Activated naive CD4-positive, alpha-beta T cell treated with anti-CD3 and anti-CD28 coated beads for 36 hours (primary cell): ENCODE data around the gene FXN. TPM values are rescaled to one million over a fixed set of nuclear protein-coding genes. Genes with fewer than 3 reads are reported as not detected.
"Not testable (repeated sequence)": the region's sequence is repeated elsewhere in the genome, so short reads cannot be mapped to it uniquely, and the experiment has no call there.

ENCODE experiments used
- CTCF ChIA-PET: fragments of 350-600 bp; sonication (Branson Sonifier 250); formaldehyde crosslinking; loops from one replicate; lab custom pipeline; 2021; ENCODE audit warnings: antibody characterized with exemption; lab: Charles Lee
- DNase-seq: peaks from one replicate; pipeline ENCODE4 v3.0.0-alpha.2; 2020
- H3K27ac Mint-ChIP-seq: one replicate; pipeline ENCODE4 v1.8.0; 2021; ENCODE audit warnings: mild to moderate bottlenecking, mixed read lengths
- H3K27me3 Mint-ChIP-seq: one replicate; pipeline ENCODE4 v1.8.0; 2021; ENCODE audit warnings: low read depth, mixed read lengths
- H3K36me3 Mint-ChIP-seq: one replicate; pipeline ENCODE4 v1.8.0; 2021; ENCODE audit warnings: low read depth, mixed read lengths
- H3K4me1 Mint-ChIP-seq: one replicate; pipeline ENCODE4 v1.8.0; 2021; ENCODE audit warnings: low read depth, mixed read lengths
- H3K4me3 Mint-ChIP-seq: one replicate; pipeline ENCODE4 v1.8.0; 2021; ENCODE audit warnings: mild to moderate bottlenecking, moderate library complexity, mixed read lengths
- H3K9me3 Mint-ChIP-seq: one replicate; pipeline ENCODE4 v1.8.0; 2021; ENCODE audit warnings: mixed read lengths
- intact Hi-C: fragments of 100-400 bp; cut with micrococcal nuclease; formaldehyde crosslinking; loops from one replicate; pipeline ENCODE4 v1.15.1; 2023
- total RNA-seq, 2 experiments: library from RNA; stranded (reverse); gene quantifications; one replicate each; pipeline ENCODE4 v1.2.3, GENCODE V29; 2021

Gene FXN
- total RNA-seq = 10 to 100 TPM; 16.8 to 17.3 TPM

DNA sequence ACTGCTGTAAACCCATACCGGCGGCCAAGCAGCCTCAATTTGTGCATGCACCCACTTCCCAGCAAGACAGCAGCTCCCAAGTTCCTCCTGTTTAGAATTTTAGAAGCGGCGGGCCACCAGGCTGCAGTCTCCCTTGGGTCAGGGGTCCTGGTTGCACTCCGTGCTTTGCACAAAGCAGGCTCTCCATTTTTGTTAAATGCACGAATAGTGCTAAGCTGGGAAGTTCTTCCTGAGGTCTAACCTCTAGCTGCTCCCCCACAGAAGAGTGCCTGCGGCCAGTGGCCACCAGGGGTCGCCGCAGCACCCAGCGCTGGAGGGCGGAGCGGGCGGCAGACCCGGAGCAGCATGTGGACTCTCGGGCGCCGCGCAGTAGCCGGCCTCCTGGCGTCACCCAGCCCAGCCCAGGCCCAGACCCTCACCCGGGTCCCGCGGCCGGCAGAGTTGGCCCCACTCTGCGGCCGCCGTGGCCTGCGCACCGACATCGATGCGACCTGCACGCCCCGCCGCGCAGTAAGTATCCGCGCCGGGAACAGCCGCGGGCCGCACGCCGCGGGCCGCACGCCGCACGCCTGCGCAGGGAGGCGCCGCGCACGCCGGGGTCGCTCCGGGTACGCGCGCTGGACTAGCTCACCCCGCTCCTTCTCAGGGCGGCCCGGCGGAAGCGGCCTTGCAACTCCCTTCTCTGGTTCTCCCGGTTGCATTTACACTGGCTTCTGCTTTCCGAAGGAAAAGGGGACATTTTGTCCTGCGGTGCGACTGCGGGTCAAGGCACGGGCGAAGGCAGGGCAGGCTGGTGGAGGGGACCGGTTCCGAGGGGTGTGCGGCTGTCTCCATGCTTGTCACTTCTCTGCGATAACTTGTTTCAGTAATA is at the start of gene FXN:
FXN (plus strand) TSS at position 315 of the 871 bp plus-strand sequence; CDS start at position 346, 31 bp downstream.
- Mint-ChIP-seq H3K27ac (peak within 1 kb of the TSS; percentile 85), H3K4me3 (peak within 1 kb of the TSS; percentile 95), H3K9me3 (no peaks in the 10 kb centered on the region), H3K27me3 (no peaks in the 10 kb centered on the region), H3K36me3 (peaks cover 2% of the 10 kb centered on the region), H3K4me1 (peaks cover 24% of the 10 kb centered on the region)
- intact Hi-C loops = loop anchor here (1.0 to 10.0 kb wide), 5 partner anchors 134 to 719 kb away; no protein-coding TSS in a partner anchor
- CTCF ChIA-PET = interaction anchor here (0.5 to 5.6 kb wide), 30 partner anchors 9 to 446 kb away, joined by 3 to 42 read pairs (median 4); partner anchors contain the start of gene TJP2
- DNase-seq = peak; percentile 86

DNA sequence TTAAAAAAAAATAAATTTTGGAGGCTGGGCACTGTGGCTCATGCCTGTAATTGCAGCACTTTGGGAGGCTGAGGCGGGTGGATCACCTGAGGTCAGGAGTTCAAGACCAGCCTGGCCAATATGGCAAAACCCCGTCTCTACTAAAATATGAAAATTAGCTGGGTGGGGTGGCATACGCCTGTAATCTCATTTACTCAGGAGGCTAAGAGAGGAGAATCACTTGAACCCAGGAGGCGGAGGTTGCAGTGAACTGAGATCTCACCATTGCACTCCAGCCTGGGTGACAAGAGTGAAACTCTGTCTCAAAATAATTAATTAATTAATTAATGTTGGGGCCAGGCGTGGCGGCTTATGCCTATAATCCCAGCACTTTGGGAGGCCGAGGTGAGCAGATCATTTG is 48.6 kb upstream of the FXN start:
- H3K36me3 Mint-ChIP-seq, H3K27me3 Mint-ChIP-seq, H3K27ac Mint-ChIP-seq, intact Hi-C loops, DNase-seq, H3K4me3 Mint-ChIP-seq, H3K9me3 Mint-ChIP-seq: not testable (repeated sequence)
- CTCF ChIA-PET = interaction anchor here (1.5 kb wide), 1 partner anchor 12 kb away, joined by 3 read pairs; no protein-coding TSS in a partner anchor
- peaks cover 13% of the 10 kb centered on the region for H3K4me1 Mint-ChIP-seq

DNA sequence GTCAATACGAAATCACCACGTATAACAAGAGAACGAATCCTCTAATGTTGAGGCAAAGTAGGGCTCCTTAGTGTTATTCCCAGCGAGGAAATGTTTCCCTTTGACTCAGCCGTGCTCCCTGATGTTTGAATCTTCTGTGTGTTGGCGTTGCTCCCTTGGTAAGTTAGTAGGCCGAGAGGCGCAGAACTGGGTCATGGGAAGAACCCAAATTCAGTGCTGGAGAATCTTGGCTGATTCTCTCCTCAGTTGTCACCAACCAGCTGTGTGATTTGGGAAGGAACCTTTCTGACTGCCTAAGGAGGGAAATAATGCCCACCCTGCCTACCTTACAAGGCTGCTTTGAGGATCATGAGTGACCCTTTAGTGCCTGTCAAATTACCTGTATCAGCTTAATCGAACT is 44.1 kb upstream of the FXN start:
- H3K36me3 Mint-ChIP-seq = no peaks in the 10 kb centered on the region
- no peaks in the 10 kb centered on the region for H3K9me3 Mint-ChIP-seq
- intact Hi-C loops = no loop called here
- H3K4me3 Mint-ChIP-seq = no peak overlapping the region
- no peak overlapping the region for H3K27ac Mint-ChIP-seq
- CTCF ChIA-PET = no interaction called here
- no peaks in the 10 kb centered on the region for H3K27me3 Mint-ChIP-seq
- DNase-seq = no peak
- peaks cover 8% of the 10 kb centered on the region for H3K4me1 Mint-ChIP-seq

DNA sequence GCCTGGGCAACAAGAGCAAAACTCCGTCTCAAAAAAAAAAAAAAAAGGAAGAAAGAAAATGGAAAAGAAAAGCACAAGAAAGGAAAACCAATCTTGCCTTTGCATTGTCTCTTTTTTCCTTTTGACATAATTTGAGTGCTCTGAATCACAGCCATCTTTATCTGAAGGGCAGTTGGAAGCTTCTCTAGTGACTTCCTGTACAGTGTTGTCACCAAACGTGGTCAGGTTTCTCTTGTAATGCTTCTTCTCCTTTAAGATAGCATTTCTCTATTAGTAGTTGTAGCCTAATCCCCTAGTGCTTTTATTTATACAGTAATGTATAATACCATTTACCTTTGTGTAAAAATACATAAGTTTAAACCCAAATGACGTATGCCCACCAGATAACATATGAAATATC is 39.8 kb upstream of the FXN start:
- no peaks in the 10 kb centered on the region for H3K36me3 Mint-ChIP-seq
- no peaks in the 10 kb centered on the region for H3K27me3 Mint-ChIP-seq
- no peak for DNase-seq
- no peak overlapping the region for H3K4me3 Mint-ChIP-seq
- peaks cover 18% of the 10 kb centered on the region for H3K4me1 Mint-ChIP-seq
- intact Hi-C loops = loop anchor here (5.0 kb wide), 1 partner anchor 143 kb away; no protein-coding TSS in a partner anchor
- H3K27ac Mint-ChIP-seq = peak overlapping the region; percentile 38
- H3K9me3 Mint-ChIP-seq = no peaks in the 10 kb centered on the region
- CTCF ChIA-PET = interaction anchor here (0.6 to 4.8 kb wide), 7 partner anchors 12 to 424 kb away, joined by 3 to 28 read pairs (median 4); no protein-coding TSS in a partner anchor

DNA sequence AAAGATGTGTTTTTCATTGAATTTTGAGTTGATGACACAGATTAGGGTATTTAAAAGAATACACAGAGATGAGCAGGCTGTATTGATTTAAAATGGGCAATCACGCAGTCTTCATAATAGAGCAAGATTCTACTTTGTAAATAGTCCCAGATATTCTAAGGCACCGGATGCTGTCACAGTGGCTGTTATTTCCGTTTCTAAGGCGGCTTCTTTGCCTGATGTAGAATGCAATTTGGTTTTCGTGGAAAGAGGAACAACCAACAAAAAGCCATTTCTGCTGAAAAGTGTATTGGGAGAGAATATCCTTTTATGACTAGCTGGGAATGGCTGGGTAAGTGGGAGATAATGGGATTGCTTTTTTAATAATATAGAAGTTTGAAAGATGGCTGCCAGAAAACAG is 39.1 kb upstream of the FXN start:
- H3K4me3 Mint-ChIP-seq = peak overlapping the region; percentile 17
- CTCF ChIA-PET = interaction anchor here (1.0 to 4.8 kb wide), 7 partner anchors 12 to 413 kb away, joined by 3 to 28 read pairs (median 4); no protein-coding TSS in a partner anchor
- peaks cover 18% of the 10 kb centered on the region for H3K4me1 Mint-ChIP-seq

DNA sequence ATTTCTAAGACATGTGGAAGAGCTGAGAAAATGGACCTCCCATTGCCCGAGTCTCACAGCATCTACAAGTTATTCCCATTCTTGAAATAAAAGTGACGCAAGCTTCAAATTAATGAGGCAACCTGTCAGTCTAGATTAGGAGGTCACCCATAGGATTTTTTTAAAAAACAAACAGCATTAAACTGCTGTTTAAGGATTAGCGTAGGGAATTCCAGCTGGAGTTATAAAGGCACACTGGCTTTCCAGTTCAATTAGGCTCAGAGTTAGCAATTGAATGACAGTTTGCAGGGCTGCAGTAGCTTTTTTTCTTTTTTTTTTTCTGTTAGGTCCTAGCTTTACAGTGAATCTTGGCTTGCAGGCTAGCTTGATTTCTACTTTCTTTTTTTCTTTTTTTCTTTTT is 37.9 kb upstream of the FXN start:
- Mint-ChIP-seq H3K27ac (no peak overlapping the region), H3K36me3 (no peaks in the 10 kb centered on the region), H3K9me3 (no peaks in the 10 kb centered on the region), H3K27me3 (no peaks in the 10 kb centered on the region), H3K4me3 (no peak overlapping the region), H3K4me1 (peaks cover 18% of the 10 kb centered on the region)
- DNase-seq = no peak
- intact Hi-C loops = loop anchor here (5.0 kb wide), 1 partner anchor 145 kb away; no protein-coding TSS in a partner anchor
- CTCF ChIA-PET = interaction anchor here (0.5 to 4.8 kb wide), 18 partner anchors 9 to 417 kb away, joined by 3 to 28 read pairs (median 4); no protein-coding TSS in a partner anchor

More for the DNA sequence above, 39.1 kb upstream of the FXN start:
- H3K27ac Mint-ChIP-seq = peak overlapping the region; percentile 38
- no peaks in the 10 kb centered on the region for H3K36me3 Mint-ChIP-seq
- no peak for DNase-seq
- no peaks in the 10 kb centered on the region for H3K27me3 Mint-ChIP-seq
- no peaks in the 10 kb centered on the region for H3K9me3 Mint-ChIP-seq
- intact Hi-C loops = loop anchor here (5.0 kb wide), 1 partner anchor 144 kb away; no protein-coding TSS in a partner anchor

DNA sequence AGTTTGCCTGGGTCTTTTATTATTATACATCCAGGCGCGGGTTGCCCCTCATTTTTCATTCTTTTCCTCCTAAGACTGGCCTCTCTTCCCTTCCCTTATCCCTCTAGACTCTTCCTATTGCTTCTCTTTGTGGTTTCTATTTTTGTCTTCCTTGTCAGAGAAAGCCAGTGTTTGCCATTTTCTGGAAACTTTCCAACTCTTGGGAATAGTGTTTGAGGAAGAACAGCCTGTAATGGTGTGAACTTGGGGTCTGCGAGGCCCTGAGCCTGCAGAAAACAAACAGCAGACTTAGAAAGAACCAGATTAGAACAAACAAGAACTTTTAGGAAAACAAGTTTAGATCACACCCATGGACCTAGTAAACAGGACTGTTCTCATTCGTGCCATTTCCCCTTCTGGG is 37.2 kb upstream of the FXN start:
- no peaks in the 10 kb centered on the region for H3K9me3 Mint-ChIP-seq
- H3K27me3 Mint-ChIP-seq = no peaks in the 10 kb centered on the region
- H3K36me3 Mint-ChIP-seq = no peaks in the 10 kb centered on the region
- H3K27ac Mint-ChIP-seq = no peak overlapping the region
- DNase-seq = no peak
- CTCF ChIA-PET = interaction anchor here (0.7 to 4.8 kb wide), 9 partner anchors 24 to 415 kb away, joined by 3 to 28 read pairs (median 5); no protein-coding TSS in a partner anchor
- H3K4me1 Mint-ChIP-seq = peaks cover 18% of the 10 kb centered on the region
- H3K4me3 Mint-ChIP-seq = no peak overlapping the region
- intact Hi-C loops = loop anchor here (5.0 kb wide), 1 partner anchor 146 kb away; no protein-coding TSS in a partner anchor

DNA sequence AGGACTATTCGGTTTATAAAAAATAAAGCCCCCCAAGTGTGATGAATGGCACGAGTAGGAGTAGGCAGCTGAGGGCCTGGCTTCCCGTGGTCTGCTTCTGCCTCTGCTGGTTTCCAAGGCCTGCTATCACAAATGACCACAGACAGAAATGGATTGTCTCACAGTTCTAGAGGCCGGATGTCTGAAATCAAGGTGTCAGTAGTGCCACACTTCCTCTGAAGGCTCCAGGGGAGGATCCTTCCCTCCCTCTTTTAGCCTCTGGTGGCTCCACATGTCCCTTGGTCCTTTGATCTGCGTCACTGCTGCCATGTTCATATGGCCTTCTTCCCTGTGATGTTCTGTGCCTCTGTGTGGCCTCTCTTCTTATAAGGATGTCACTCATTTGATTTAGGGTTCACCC is 36.7 kb upstream of the FXN start:
- Mint-ChIP-seq H3K27me3 (no peaks in the 10 kb centered on the region), H3K4me1 (peaks cover 18% of the 10 kb centered on the region), H3K9me3 (no peaks in the 10 kb centered on the region), H3K36me3 (no peaks in the 10 kb centered on the region), H3K27ac (no peak overlapping the region), H3K4me3 (no peak overlapping the region)
- no peak for DNase-seq
- CTCF ChIA-PET = interaction anchor here (0.7 to 4.8 kb wide), 27 partner anchors 9 to 419 kb away, joined by 3 to 28 read pairs (median 5); a partner anchor contains a TSS
- intact Hi-C loops = loop anchor here (1.0 to 5.0 kb wide), 8 partner anchors 25 to 415 kb away; a partner anchor contains a TSS

DNA sequence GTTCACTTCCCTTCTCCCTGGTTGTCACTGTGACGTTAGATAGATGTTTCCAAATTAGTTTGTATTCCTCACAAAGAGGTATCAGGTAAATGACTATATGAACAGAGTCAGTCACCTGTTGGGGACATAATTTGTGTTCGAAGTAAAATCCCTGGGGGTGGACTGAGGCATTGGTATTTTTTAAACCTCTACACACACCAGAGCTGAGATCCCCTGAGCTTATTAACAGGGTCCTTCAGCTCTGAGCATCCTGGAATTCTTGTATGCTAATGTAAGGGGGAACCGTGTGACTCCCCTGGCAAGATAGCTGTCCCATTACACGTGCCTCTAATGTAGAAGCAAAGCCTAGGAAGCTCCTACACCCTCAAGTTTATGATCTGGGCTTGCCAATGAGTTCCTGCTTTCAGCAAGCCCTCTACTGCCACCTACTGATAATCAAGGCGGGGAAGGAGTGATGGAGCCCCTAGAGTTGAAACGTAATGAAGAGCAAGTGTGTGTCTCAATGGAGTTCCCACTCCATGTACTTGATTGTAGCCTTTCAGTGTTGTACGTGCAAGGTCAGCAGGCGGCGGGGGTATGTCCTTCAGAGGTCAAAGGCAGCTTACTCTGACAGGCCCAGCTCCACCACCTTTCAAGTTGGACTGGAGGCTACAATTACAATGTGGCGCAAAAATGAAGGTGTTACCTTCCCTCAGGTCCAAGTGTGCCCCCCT is 36.0 kb upstream of the FXN start:
- H3K27me3 Mint-ChIP-seq = no peaks in the 10 kb centered on the region
- H3K4me1 Mint-ChIP-seq = peaks cover 18% of the 10 kb centered on the region
- CTCF ChIA-PET = interaction anchor here (0.6 to 1.9 kb wide), 40 partner anchors 9 to 441 kb away, joined by 3 to 18 read pairs (median 5); a partner anchor contains a TSS
- intact Hi-C loops = loop anchor here (1.0 to 5.0 kb wide), 8 partner anchors 25 to 415 kb away; a partner anchor contains a TSS
- DNase-seq = peak; percentile 79
- no peak overlapping the region for H3K4me3 Mint-ChIP-seq
- no peaks in the 10 kb centered on the region for H3K9me3 Mint-ChIP-seq
- H3K36me3 Mint-ChIP-seq = no peaks in the 10 kb centered on the region
- H3K27ac Mint-ChIP-seq = no peak overlapping the region

DNA sequence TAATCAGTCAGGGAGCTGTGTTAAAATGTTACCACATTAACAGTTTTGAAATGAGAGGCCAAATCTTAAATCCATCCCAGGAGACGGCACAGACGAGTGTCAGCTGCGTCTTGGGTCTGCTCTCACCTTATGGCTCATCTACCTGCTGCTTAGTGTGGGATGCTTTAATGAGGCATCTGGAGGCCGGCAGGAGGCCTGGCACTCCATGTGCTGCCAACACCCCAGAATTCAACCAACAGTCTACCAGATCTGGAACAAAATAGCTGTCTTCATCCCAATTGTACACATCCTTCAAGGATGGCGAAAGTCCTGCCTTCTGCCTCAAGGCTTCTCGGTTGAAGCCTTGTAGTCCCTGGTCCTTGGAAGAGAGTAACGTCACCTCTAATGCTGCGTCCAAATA is 33.6 kb upstream of the FXN start:
- intact Hi-C loops = no loop called here
- no peaks in the 10 kb centered on the region for H3K36me3 Mint-ChIP-seq
- no peak for DNase-seq
- no peak overlapping the region for H3K27ac Mint-ChIP-seq
- no peaks in the 10 kb centered on the region for H3K9me3 Mint-ChIP-seq
- H3K27me3 Mint-ChIP-seq = no peaks in the 10 kb centered on the region
- CTCF ChIA-PET = interaction anchor here (0.6 to 0.9 kb wide), 2 partner anchors 85 to 419 kb away, joined by 3 read pairs; no protein-coding TSS in a partner anchor
- H3K4me1 Mint-ChIP-seq = peaks cover 5% of the 10 kb centered on the region
- no peak overlapping the region for H3K4me3 Mint-ChIP-seq

DNA sequence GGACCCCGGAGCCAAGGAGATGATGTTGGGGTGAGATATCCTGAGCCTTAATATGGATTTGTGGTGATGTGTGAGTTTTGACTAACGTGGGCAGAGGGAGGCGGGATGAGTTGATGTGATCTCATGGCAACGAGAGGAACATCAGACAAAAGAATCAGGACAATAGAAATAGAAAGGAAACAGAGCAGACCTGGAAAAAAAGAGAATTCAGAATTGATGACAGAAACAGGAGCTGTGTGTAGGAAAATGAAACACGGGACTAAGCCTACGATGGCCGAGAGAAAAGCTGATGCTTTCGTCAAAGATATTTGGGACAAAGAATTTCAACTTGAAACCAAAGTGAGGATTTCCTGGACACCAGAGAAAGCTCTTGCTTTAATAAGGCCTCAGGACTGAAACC is 32.5 kb upstream of the FXN start:
- CTCF ChIA-PET = interaction anchor here (0.7 kb wide), 1 partner anchor 525 kb away, joined by 3 read pairs; no protein-coding TSS in a partner anchor
- intact Hi-C loops = no loop called here
- Mint-ChIP-seq H3K4me1 (peaks cover 1% of the 10 kb centered on the region), H3K9me3 (no peaks in the 10 kb centered on the region), H3K27ac (no peak overlapping the region), H3K27me3 (no peaks in the 10 kb centered on the region), H3K36me3 (no peaks in the 10 kb centered on the region), H3K4me3 (no peak overlapping the region)
- DNase-seq = no peak
